SU-DHL-6 (cell line): ENCODE measurements around the gene OR10D3.

Source experiments
- H2AFZ ChIP-seq: fragments of 200-600 bp; sonication (generic); 2 replicates; pipeline ENCODE4 v1.6.1; 2014; ENCODE audit warnings: low read depth, mild to moderate bottlenecking, moderate library complexity, mixed read lengths, antibody characterized with exemption, low read length; ENCODE audit not compliant: severe bottlenecking
- H3F3A ChIP-seq: fragments of 200-600 bp; shearing (Covaris generic); 2 replicates; pipeline ENCODE4 v1.6.0; 2016; ENCODE audit warnings: antibody characterized with exemption, mild to moderate bottlenecking; ENCODE audit not compliant: insufficient read depth
- H3K27ac ChIP-seq: fragments of 200-600 bp; sonication (generic); 2 replicates; pipeline ENCODE4 v1.5.1; 2016; ENCODE audit warnings: low read depth, mild to moderate bottlenecking, low read length, moderate library complexity, mixed read lengths
- H3K27me3 ChIP-seq: fragments of 200-600 bp; sonication (generic), shearing (Covaris generic); 2 replicates; pipeline ENCODE4 v1.6.0; 2014; ENCODE audit warnings: mild to moderate bottlenecking, low read length
- H3K36me3 ChIP-seq: fragments of 200-600 bp; sonication (generic); 2 replicates; pipeline ENCODE4 v1.6.1; 2014; ENCODE audit warnings: mild to moderate bottlenecking, low read length, mixed read lengths
- H3K4me2 ChIP-seq: fragments of 300-600, 200-600 bp; shearing (Covaris generic), sonication (generic); 2 replicates; pipeline ENCODE4 v1.6.0; 2014; ENCODE audit warnings: low read length, low read depth, mild to moderate bottlenecking; ENCODE audit not compliant: poor library complexity, severe bottlenecking
- H3K4me3 ChIP-seq: fragments of 200-600 bp; sonication (generic); 2 replicates; pipeline ENCODE4 v1.5.1; 2014; ENCODE audit warnings: antibody characterized with exemption, low read length, mild to moderate bottlenecking, mixed read lengths; ENCODE audit not compliant: insufficient read depth, poor library complexity, severe bottlenecking
- H3K79me2 ChIP-seq: fragments of 200-600 bp; sonication (generic); 2 replicates; pipeline ENCODE4 v1.6.1; 2014; ENCODE audit warnings: mild to moderate bottlenecking, low read length, moderate library complexity; ENCODE audit not compliant: insufficient read depth
- H3K9ac ChIP-seq: fragments of 200-600 bp; sonication (generic); 2 replicates; pipeline ENCODE4 v1.7.0; 2014; ENCODE audit warnings: mild to moderate bottlenecking, low read length
- H3K9me2 ChIP-seq: fragments of 200-600 bp; sonication (generic); replicated peaks from 2 replicates; pipeline ENCODE4 v1.6.1; 2014; ENCODE audit warnings: low read length; ENCODE audit not compliant: insufficient read depth
- H3K9me3 ChIP-seq: fragments of 200-600 bp; sonication (generic); 2 replicates; pipeline ENCODE4 v1.6.1; 2014; ENCODE audit warnings: low read length, mixed read lengths; ENCODE audit not compliant: insufficient read depth
- H4K20me1 ChIP-seq: fragments of 200-600 bp; sonication (generic); 2 replicates; pipeline ENCODE4 v1.6.1; 2014; ENCODE audit warnings: low read depth, mild to moderate bottlenecking, antibody characterized with exemption, low read length, moderate library complexity, mixed read lengths
- EZH2phosphoT487 ChIP-seq: fragments of 200-600 bp; sonication (generic), shearing (Covaris generic); conservative IDR thresholded peaks from 2 replicates; pipeline ENCODE4 v1.6.1; 2018; ENCODE audit warnings: mild to moderate bottlenecking, antibody characterized with exemption, low read length, moderate library complexity, mixed read lengths
- TF ChIP-seq, protein P1 (sequence below): fragments of 200-600 bp; sonication (generic); IDR thresholded peaks from one replicate; pipeline ENCODE4 v1.5.1; 2017; ENCODE audit warnings: antibody characterized with exemption, mild to moderate bottlenecking, low read length, moderate library complexity; ENCODE audit not compliant: insufficient read depth, poor library complexity, severe bottlenecking

Gene OR10D3

GRCh38 chr11:124204008-124204407 lies 20.9 kb downstream of the OR10D3 start:
- no peak for TF ChIP-seq EZH2phosphoT487
- TF ChIP-seq, protein P1, sequence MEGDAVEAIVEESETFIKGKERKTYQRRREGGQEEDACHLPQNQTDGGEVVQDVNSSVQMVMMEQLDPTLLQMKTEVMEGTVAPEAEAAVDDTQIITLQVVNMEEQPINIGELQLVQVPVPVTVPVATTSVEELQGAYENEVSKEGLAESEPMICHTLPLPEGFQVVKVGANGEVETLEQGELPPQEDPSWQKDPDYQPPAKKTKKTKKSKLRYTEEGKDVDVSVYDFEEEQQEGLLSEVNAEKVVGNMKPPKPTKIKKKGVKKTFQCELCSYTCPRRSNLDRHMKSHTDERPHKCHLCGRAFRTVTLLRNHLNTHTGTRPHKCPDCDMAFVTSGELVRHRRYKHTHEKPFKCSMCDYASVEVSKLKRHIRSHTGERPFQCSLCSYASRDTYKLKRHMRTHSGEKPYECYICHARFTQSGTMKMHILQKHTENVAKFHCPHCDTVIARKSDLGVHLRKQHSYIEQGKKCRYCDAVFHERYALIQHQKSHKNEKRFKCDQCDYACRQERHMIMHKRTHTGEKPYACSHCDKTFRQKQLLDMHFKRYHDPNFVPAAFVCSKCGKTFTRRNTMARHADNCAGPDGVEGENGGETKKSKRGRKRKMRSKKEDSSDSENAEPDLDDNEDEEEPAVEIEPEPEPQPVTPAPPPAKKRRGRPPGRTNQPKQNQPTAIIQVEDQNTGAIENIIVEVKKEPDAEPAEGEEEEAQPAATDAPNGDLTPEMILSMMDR: no peak
- H3K9ac ChIP-seq: no peak overlapping the region
- no peak overlapping the region for H2AFZ ChIP-seq
- no peak overlapping the region for H3K27ac ChIP-seq
- H3K36me3 ChIP-seq: no peaks in the 10 kb centered on the region
- H3K79me2 ChIP-seq: no peaks in the 10 kb centered on the region
- H3K4me3 ChIP-seq: no peak overlapping the region
- H3K9me3 ChIP-seq: no peaks in the 10 kb centered on the region
- H3K9me2 ChIP-seq: no peaks in the 10 kb centered on the region
- H3F3A ChIP-seq: no peaks in the 10 kb centered on the region
- no peak overlapping the region for H3K4me2 ChIP-seq
- H3K27me3 ChIP-seq: no peaks in the 10 kb centered on the region
- H4K20me1 ChIP-seq: no peaks in the 10 kb centered on the region

- no peak for TF ChIP-seq EZH2phosphoT487
- TF ChIP-seq, protein P1: no peak
- Histone ChIP-seq H3K36me3 (no peaks in the 10 kb centered on the region), H3K27me3 (no peaks in the 10 kb centered on the region), H2AFZ (no peak overlapping the region), H3K9ac (no peak overlapping the region), H3K4me3 (no peak overlapping the region), H3K27ac (no peak overlapping the region), H3F3A (no peaks in the 10 kb centered on the region), H4K20me1 (no peaks in the 10 kb centered on the region), H3K9me2 (no peaks in the 10 kb centered on the region), H3K9me3 (no peaks in the 10 kb centered on the region), H3K79me2 (no peaks in the 10 kb centered on the region), H3K4me2 (no peak overlapping the region)
These were observed 24.1 kb downstream of the OR10D3 start for GRCh38 chr11:124207102-124207792.

GRCh38 chr11:124209824-124210357 lies 26.7 kb downstream of the OR10D3 start:
- no peaks in the 10 kb centered on the region for H3K36me3 ChIP-seq
- H3K9me2 ChIP-seq: no peaks in the 10 kb centered on the region
- no peak overlapping the region for H3K27ac ChIP-seq
- H3F3A ChIP-seq: no peaks in the 10 kb centered on the region
- H2AFZ ChIP-seq: no peak overlapping the region
- no peaks in the 10 kb centered on the region for H3K79me2 ChIP-seq
- H3K27me3 ChIP-seq: no peaks in the 10 kb centered on the region
- H3K9ac ChIP-seq: no peak overlapping the region
- TF ChIP-seq EZH2phosphoT487: no peak
- TF ChIP-seq, protein P1: no peak
- H3K4me2 ChIP-seq: no peak overlapping the region
- no peaks in the 10 kb centered on the region for H3K9me3 ChIP-seq
- H3K4me3 ChIP-seq: no peak overlapping the region
- H4K20me1 ChIP-seq: no peaks in the 10 kb centered on the region
